Fibroblast of the aortic adventitia (primary cell): ENCODE data around the gene PDPN. TPM values are rescaled to one million over a fixed set of nuclear protein-coding genes. Genes with fewer than 3 reads are reported as not detected.
A peak's percentile ranks its signal among the peaks of the same experiment; 100 is the strongest.

ENCODE experiments used
- DNase-seq: peaks from one replicate; pipeline ENCODE4 v3.0.0-alpha.2; 2010; ENCODE audit warnings: low read depth
- H3K4me3 ChIP-seq: 2 replicates; pipeline ENCODE4 v1.5.1; 2011; ENCODE audit warnings: low read depth, mild to moderate bottlenecking, control low read depth, low read length, moderate library complexity
- CTCF ChIP-seq: IDR thresholded peaks from 2 replicates; pipeline ENCODE4 v1.5.1; 2011; ENCODE audit warnings: mild to moderate bottlenecking, low read length, control low read depth, inconsistent platforms; ENCODE audit not compliant: insufficient read depth
- total RNA-seq: library from RNA; depleted of rRNA; stranded (reverse); fragments of >200 nt; gene quantifications from 2 replicates; pipeline ENCODE4 v1.2.3, GENCODE V29; 2012; ENCODE audit warnings: low replicate concordance

PDPN gene
- total RNA-seq, 1 donor = 2.0 TPM

GRCh38 chr1:13583966-13584791 lies 547 bp downstream of the PDPN start:
- no peak for TF ChIP-seq CTCF
- H3K4me3 ChIP-seq = peak overlapping the region; percentile 55
- peak; percentile 38 for DNase-seq

- no peak for TF ChIP-seq CTCF
- DNase-seq = no peak
- H3K4me3 ChIP-seq = peak overlapping the region; percentile 55
Measured at GRCh38 chr1:13584876-13585611, 1.4 kb downstream of the PDPN start.

- H3K4me3 ChIP-seq = no peak overlapping the region
- TF ChIP-seq CTCF = no peak
- DNase-seq = no peak
Measured at GRCh38 chr1:13585612-13585991, 2.0 kb downstream of the PDPN start.

GRCh38 chr1:13586001-13586400 lies 2.4 kb downstream of the PDPN start:
- TF ChIP-seq CTCF = no peak
- H3K4me3 ChIP-seq = no peak overlapping the region
- DNase-seq = peak; percentile 41

GRCh38 chr1:13587256-13588030 lies 3.8 kb downstream of the PDPN start:
- peak; percentile 25 for DNase-seq
- no peak for TF ChIP-seq CTCF
- H3K4me3 ChIP-seq = no peak overlapping the region

- H3K4me3 ChIP-seq = no peak overlapping the region
- no peak for TF ChIP-seq CTCF
- DNase-seq = no peak
Measured at GRCh38 chr1:13588946-13589796, 5.5 kb downstream of the PDPN start.
